Astrocyte (in vitro differentiated cells and primary cell): ENCODE measurements around the gene SLC38A8. TPM values are rescaled to one million over a fixed set of nuclear protein-coding genes. Genes with fewer than 3 reads are reported as not detected.

Experiments
- DNase-seq: peaks from one replicate; pipeline ENCODE4 v3.0.0-alpha.2; 2010; ENCODE audit warnings: low read depth
- FAIRE-seq: peaks from 2 replicates; lab custom pipeline; 2011; peaks lifted over from hg19 to GRCh38; lab: Jason Lieb, UNC
- H2AFZ ChIP-seq: 2 replicates; pipeline ENCODE4 v1.6.0; 2012; ENCODE audit warnings: low read depth, low read length, inconsistent platforms
- H3K27ac ChIP-seq: 2 replicates; pipeline ENCODE4 v1.5.1; 2011; ENCODE audit warnings: low read depth, low read length, inconsistent platforms
- H3K27me3 ChIP-seq: 2 replicates; pipeline ENCODE4 v1.6.0; 2011; ENCODE audit warnings: low read length, inconsistent platforms; ENCODE audit not compliant: insufficient read depth
- H3K36me3 ChIP-seq: 2 replicates; pipeline ENCODE4 v1.5.1; 2011; ENCODE audit warnings: low read length, inconsistent platforms; ENCODE audit not compliant: insufficient read depth
- H3K4me1 ChIP-seq: 2 replicates; pipeline ENCODE4 v1.5.1; 2011; ENCODE audit warnings: low read length, inconsistent platforms; ENCODE audit not compliant: insufficient read depth
- H3K4me2 ChIP-seq: 2 replicates; pipeline ENCODE4 v1.6.0; 2012; ENCODE audit warnings: low read length, inconsistent platforms
- H3K4me3 ChIP-seq: 2 replicates; pipeline ENCODE4 v1.5.1; 2011; ENCODE audit warnings: low read depth, mild to moderate bottlenecking, low read length, inconsistent platforms; ENCODE audit not compliant: insufficient read depth
- H3K79me2 ChIP-seq: 2 replicates; pipeline ENCODE4 v1.6.0; 2012; ENCODE audit warnings: mild to moderate bottlenecking, low read length, inconsistent platforms; ENCODE audit not compliant: insufficient read depth
- H3K9ac ChIP-seq: 2 replicates; pipeline ENCODE4 v1.6.0; 2012; ENCODE audit warnings: mild to moderate bottlenecking, low read length, inconsistent platforms
- H3K9me3 ChIP-seq: 2 replicates; pipeline ENCODE4 v1.5.1; 2012; ENCODE audit warnings: low read depth, mild to moderate bottlenecking, low read length, inconsistent platforms; ENCODE audit not compliant: insufficient read depth
- H4K20me1 ChIP-seq: 2 replicates; pipeline ENCODE4 v1.6.0; 2012; ENCODE audit warnings: low read length, inconsistent platforms; ENCODE audit not compliant: insufficient read depth
- H3K27ac Mint-ChIP-seq: one replicate; pipeline ENCODE4 v1.8.0; 2021; ENCODE audit warnings: mild to moderate bottlenecking, mixed read lengths; ENCODE audit not compliant: unreplicated experiment
- H3K27me3 Mint-ChIP-seq: one replicate; pipeline ENCODE4 v1.8.0; 2021; ENCODE audit warnings: low read depth, mixed read lengths; ENCODE audit not compliant: unreplicated experiment
- H3K36me3 Mint-ChIP-seq: one replicate; pipeline ENCODE4 v1.8.0; 2021; ENCODE audit warnings: low read depth, mixed read lengths; ENCODE audit not compliant: unreplicated experiment
- H3K4me1 Mint-ChIP-seq: one replicate; pipeline ENCODE4 v1.8.0; 2021; ENCODE audit warnings: low read depth, mixed read lengths; ENCODE audit not compliant: unreplicated experiment
- H3K4me3 Mint-ChIP-seq: one replicate; pipeline ENCODE4 v1.8.0; 2021; ENCODE audit warnings: mild to moderate bottlenecking, moderate library complexity, mixed read lengths; ENCODE audit not compliant: unreplicated experiment
- H3K9me3 Mint-ChIP-seq: one replicate; pipeline ENCODE4 v1.8.0; 2021; ENCODE audit warnings: mild to moderate bottlenecking, mixed read lengths; ENCODE audit not compliant: unreplicated experiment
- CTCF ChIP-seq: IDR thresholded peaks from 2 replicates; pipeline ENCODE4 v1.5.1; 2011; ENCODE audit warnings: low read depth, mild to moderate bottlenecking, inconsistent platforms, low read length, moderate library complexity; ENCODE audit not compliant: insufficient read depth
- EZH2 ChIP-seq: IDR thresholded peaks from 2 replicates; pipeline ENCODE4 v1.6.1; 2012; ENCODE audit warnings: mild to moderate bottlenecking, low read length, inconsistent platforms; ENCODE audit not compliant: insufficient read depth
- total RNA-seq: library from RNA; stranded (reverse); gene quantifications from 2 replicates; pipeline ENCODE4 v1.2.1, GENCODE V29; 2021

SLC38A8 gene
- total RNA-seq, 1 donor from 2014 or later, result not detected

DNA sequence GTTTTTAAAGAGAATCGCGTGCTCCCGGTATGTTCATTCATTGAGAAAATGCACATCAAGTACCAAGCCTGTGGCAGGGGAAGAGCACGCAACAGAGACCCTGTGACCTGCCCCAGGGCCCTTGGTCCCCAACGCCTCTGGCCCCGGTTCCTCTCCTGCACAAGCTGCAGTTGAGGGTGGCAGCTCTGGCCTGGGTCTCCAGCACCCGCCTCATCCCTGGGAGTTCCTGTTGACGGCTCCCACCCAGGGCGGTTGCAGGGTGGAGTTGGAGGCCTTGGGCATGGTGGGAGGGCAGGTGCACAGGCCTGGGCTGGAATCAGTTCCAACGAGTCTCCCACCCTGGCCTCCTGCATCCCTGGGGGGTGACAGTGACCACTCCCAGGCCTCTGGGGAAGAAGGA, 69.5 kb downstream of the SLC38A8 start:
- no peak overlapping the region for H2AFZ ChIP-seq
- H3K9ac ChIP-seq, result no peak overlapping the region
- H3K27ac ChIP-seq, result no peak overlapping the region
- FAIRE-seq (no peak), DNase-seq (no peak)
- no peaks in the 10 kb centered on the region for H3K4me1 ChIP-seq
- TF ChIP-seq CTCF (no peak), EZH2 (no peak)
- H3K36me3 Mint-ChIP-seq, result peaks cover 4% of the 10 kb centered on the region
- H3K79me2 ChIP-seq, result no peaks in the 10 kb centered on the region
- H3K4me3 Mint-ChIP-seq, result no peak overlapping the region
- H3K4me2 ChIP-seq, result no peak overlapping the region
- H4K20me1 ChIP-seq, result no peaks in the 10 kb centered on the region
- no peaks in the 10 kb centered on the region for H3K9me3 ChIP-seq
- no peaks in the 10 kb centered on the region for H3K4me1 Mint-ChIP-seq
- H3K4me3 ChIP-seq, result no peak overlapping the region
- H3K27me3 Mint-ChIP-seq, result peaks cover 49% of the 10 kb centered on the region
- no peak overlapping the region for H3K27ac Mint-ChIP-seq
- no peaks in the 10 kb centered on the region for H3K36me3 ChIP-seq
- H3K27me3 ChIP-seq, result no peaks in the 10 kb centered on the region
- H3K9me3 Mint-ChIP-seq, result peaks cover 4% of the 10 kb centered on the region

DNA sequence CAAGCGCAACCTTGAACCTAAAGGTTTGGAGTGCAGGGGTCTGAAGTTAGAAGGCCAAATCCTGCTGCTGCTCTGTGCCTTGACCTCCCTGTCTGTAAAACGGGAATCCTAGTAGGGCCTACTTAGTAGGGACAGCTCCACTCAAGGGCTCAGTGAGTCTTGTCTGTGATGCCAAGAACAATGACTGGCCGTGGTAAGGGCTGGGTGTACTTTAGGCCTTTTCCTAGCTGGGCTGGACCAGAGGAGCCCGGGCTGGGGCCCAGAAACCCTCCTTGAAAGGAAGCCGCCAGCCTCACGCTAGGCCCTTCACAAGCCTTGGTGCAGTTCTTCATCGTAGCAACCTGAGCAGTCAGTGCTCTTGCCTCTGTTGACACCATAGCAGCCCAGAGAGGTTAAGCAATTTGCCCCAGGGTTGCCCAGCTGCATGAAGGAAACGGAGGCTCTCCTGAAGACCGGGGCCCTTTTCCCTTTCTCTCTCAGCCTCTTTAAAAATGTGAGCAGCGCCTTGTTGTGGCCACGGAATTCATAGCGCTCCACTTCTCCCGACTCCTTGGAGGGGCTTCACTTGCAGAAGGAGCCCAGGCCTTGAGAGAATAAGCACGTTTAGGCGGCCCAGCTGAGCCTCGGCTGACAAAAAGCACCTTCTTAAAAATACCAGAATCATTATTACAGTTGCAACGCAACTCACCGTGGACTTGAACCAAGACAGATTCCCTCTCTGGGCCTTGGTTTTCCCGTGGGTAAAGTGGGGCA, 70.2 kb downstream of the SLC38A8 start:
- Mint-ChIP-seq H3K4me3 (no peak overlapping the region), H3K27ac (no peak overlapping the region), H3K27me3 (peaks cover 50% of the 10 kb centered on the region), H3K9me3 (no peaks in the 10 kb centered on the region), H3K4me1 (no peaks in the 10 kb centered on the region), H3K36me3 (peaks cover 4% of the 10 kb centered on the region)
- Histone ChIP-seq H3K27me3 (no peaks in the 10 kb centered on the region), H3K79me2 (no peaks in the 10 kb centered on the region), H3K9me3 (no peaks in the 10 kb centered on the region), H3K36me3 (no peaks in the 10 kb centered on the region), H3K4me1 (no peaks in the 10 kb centered on the region), H3K27ac (no peak overlapping the region), H3K4me2 (no peak overlapping the region), H4K20me1 (peaks cover 3% of the 10 kb centered on the region), H3K4me3 (no peak overlapping the region), H2AFZ (no peak overlapping the region), H3K9ac (no peak overlapping the region)
- DNase-seq (no peak), FAIRE-seq (no peak)
- no peak for TF ChIP-seq CTCF
- no peak for TF ChIP-seq EZH2
